Ramos (cell line): Measurements from ENCODE around the gene HMG20A.

Experiments
- in situ Hi-C: fragments of 300-500 bp; cut with MboI; formaldehyde crosslinking; loops from one replicate; pipeline ENCODE4 v1.14.3; 2022; ENCODE audit warnings: low sequenced_read_pairs; ENCODE audit not compliant: unreplicated experiment

Gene HMG20A

DNA sequence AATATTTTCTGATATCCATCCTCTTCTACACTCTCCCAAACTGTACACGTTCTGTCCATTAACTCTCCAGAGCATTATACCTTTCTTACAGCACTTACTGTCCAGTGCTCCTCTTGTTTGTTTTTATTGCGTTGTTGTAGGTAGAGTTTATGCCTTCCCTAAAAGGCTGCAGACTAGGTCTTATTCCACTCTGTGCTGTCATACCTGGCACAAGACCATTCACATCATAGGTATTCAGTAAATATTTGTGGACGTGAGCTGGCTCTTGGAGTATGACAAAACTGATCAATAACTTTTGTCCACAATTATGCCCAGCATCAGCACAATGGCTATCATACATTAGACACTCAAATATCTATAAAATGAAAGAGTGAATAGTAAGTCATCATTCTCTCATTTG is 4.4 kb downstream of the HMG20A start:
- in situ Hi-C loops: no loop called here

DNA sequence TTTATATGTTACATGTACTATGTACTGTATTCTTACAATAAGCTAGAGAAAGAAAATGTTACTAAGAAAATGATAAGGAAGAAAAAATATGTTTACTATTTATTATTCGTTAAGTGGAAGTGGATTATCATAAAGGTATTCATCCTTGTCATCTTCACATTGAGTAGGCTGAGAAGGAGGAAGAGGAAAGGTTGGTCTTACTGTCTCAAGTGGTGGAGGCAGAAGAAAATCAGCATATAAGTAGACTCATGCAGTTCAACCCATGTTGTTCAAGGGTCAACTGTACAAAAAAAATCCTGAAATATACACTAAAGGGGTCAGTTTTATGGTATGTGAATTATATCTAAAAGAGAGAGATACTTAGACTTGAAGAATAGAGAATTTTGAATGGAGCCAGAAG is 5.7 kb downstream of the HMG20A start:
- in situ Hi-C loops: no loop called here

DNA sequence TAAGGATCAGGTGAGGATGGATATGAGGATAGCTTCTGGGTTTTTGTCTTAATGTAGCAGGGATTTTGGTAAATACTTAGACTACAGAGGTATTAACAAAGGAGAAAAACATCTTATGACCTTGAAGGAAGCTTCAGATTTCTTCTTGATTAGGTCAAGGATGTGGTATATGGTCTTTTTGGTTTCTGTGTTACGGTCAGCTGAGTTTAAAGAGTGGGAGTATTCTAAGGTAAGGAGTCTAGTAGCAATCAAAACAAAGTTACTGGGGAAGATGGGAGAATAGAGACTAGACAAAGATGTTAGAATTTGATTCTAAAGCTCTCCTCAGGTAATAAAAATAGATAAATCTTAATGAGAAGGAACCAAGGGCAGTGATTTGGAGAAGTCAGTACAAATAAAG is 6.2 kb downstream of the HMG20A start:
- in situ Hi-C loops: no loop called here

DNA sequence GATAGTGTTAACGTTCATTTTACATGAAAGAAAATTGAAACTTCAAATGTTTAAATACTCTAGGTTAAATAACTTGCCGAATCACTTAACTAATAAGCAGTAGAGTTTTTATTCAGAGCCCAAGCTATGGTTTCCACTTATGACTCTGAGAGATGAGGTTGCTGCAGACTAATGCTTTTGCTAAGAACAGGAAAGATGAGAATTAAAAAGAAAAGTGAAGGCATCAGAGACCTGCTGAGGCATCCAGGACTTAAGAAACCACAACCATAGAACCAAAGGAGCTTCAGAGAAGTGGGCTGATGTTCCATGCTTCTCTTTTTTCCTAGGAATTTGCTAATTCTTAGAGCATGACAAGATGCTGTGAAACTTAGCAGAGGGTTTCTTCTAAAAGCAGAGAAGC is 9.5 kb downstream of the HMG20A start:
- in situ Hi-C loops: no loop called here

DNA sequence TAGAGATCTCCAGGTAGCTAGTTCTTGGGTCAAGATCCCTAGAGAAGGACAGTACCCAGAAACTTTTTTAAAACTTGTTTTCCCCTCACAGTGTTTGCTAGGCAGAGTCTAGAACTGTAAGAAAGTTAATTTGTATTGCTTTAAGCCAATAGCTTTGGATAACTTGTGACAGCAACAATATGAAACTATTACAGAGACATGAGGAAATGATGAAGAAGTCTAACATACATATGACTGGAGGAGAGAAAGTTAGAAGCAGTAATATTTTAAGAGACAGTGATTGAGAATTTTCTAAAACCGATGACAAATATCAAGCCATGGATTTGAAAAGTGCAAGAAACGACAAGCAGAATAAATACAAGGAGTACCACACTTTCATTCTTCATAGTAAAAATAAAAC is 10.0 kb downstream of the HMG20A start:
- in situ Hi-C loops: no loop called here

DNA sequence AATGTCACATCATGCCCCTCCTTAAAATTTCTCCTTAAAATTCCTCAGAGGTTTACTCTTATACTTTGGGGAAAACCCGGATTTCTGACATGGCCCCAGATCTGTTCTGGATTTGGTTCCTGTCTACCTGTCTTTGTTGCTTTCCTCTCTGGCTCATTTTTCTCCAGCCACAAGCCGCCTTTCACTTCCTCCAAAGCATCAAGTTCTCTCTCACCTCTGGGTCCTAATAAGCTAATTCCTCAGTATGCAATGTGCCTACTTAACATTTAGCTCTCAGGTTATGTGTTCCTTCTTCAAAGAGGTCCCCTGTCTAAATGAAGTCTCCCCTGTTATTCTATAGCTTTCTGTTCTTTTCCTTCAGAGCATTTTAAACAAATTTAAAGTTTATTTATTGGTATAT is 16.1 kb downstream of the HMG20A start:
- in situ Hi-C loops: no loop called here

DNA sequence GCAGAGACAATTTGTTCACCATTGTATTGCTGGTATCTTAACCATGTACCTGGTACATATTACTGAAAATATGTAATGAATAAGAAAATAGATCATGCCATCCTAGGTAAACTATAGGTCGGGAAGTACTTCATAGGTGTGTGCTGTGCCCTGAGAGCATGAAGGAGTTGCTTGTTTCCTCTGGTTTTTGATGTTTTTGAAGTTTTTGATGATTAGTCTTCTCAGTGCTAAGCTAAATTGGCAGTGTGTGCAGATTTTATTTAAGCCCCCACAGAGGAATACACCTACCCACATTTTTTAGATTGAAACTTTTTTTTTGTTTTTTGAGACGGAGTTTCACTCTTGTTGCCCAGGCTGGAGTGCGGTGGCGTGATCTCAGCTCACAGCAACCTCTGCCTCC is 16.6 kb downstream of the HMG20A start:
- in situ Hi-C loops: no loop called here

DNA sequence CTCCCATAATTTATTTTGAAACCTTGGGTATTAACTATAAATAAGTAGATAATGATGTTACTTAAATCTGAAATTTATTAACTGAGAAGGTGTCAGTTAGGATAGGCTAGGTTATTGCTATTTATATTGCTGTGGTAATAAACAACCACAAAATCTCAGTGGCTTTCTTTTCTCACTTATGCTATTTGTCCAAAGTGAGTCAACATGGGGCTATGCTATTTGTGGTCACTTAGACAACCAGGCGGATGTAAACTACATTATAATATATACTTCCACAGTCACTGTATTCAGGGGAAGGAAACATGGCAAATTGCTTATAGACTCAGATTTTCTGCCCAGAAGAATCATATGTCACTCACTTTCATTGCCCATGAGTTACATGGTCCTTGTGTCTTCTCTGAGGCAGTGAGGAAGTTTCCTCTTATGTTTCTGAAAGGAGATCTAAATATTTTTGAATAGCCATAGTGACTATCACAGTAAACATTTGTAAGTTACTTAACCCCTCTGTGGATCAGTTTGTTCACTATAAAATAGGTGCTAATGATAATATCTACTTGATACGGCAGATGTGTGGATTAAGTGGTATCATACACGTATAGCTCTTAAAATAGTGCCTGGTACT is 19.8 kb downstream of the HMG20A start:
- in situ Hi-C loops: no loop called here

DNA sequence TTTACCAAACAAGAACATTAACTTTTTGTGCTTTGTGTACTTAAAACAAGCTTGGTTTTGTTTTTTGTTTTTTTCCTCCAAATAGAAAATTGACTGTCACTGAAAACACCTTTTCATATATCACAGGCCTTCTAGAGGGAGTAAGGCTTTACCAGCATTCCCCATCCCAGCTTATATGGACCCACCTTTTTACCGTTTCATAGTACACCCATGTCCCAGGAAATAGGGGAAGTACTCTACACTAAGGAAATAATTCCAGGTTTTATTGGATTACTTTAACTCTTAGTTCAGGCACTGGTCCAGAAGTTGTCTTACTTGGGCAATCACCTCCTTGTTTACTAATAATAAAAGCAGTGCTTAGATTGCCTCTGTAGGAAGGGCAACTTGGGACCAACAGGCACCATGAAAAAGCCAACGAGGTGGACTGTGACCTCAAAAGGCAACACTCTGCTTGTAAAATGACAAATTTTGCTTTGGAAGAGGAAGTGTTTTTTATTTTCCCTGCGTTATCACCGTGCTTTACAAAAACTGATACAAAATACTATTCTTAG is 26.2 kb downstream of the HMG20A start:
- in situ Hi-C loops: no loop called here

DNA sequence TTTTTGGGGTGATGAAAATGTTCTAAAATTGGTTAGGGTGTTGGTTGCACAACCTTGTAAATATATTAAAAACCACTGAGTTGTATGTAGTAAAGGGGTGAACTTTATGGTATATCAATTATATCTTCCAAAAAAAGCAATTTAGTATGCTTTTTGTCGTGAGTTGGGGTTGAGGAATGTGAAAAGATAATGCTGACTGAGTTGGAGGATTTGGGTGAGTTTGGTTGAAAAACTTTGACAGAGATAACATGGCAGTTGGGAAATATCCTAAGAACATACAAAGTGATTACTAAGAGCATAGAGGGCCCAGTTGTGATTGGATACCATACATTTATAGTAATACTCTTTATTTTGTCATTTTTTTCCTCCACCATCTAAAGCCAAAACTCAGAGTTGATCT is 33.6 kb downstream of the HMG20A start:
- in situ Hi-C loops: no loop called here

DNA sequence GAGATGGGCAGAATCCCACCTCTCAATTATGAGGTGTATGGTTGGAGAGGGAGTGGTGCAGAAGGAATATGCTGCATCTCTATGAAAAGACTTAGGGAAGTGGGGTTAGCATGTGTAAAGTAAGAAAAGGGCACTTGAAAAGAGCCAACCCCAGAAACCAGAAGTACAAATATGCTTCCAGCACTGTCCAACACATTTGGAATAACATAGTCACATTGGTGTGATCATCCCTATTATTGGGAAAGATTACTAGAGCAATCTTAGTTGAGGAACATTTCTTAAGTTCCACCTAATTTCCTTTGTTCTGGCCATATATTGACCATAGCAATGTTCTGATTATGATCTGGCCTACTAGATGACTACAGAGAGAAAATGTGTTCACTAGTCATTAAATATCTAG is 34.3 kb downstream of the HMG20A start:
- in situ Hi-C loops: no loop called here

DNA sequence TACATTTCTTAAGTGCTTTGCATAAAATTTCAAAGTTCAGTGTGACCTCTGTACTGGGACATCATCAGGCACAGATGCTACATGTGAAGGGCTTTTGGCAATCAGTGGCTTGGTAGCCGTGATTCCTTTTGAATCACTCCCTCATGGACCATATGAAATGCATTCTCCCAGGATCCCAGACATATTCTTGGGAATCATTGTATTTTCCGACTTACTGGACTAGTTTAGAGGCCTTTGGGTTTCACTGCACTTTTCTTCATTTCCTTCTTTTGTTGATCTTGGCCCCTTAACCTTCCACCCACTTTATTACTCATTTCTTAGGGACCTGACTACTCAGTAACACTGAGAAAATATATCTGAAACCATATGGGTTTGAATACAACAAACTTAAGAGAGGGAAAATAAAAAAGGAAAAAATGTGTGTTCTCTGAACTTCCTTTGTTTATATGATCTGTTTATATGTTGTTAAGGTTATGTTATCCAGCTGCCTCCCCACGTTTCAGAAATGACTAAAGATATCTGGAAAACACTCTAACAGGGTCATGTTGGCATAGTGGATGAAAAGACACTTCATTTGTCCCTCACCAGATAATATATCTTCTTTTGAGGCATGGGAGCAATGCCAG is 35.1 kb downstream of the HMG20A start:
- in situ Hi-C loops: no loop called here

DNA sequence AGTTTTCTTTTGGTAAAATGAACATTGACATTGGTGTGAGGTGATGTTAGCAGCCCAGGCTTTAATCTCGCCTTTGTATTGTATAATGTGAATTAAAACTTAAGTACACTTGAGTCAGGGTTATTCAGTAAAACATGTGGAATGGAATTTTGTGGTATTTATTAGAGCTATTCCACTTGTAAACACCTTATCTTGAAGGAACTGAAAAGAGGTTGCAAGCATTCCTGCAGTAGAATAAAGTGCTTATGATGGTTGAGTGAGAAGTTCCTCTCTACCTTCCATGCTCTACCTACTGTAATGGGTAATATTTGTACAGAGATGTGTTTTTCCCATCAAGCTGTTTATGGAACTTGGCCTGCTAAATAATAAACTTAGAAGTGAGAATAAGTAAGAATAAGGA is 36.1 kb downstream of the HMG20A start:
- in situ Hi-C loops: no loop called here

DNA sequence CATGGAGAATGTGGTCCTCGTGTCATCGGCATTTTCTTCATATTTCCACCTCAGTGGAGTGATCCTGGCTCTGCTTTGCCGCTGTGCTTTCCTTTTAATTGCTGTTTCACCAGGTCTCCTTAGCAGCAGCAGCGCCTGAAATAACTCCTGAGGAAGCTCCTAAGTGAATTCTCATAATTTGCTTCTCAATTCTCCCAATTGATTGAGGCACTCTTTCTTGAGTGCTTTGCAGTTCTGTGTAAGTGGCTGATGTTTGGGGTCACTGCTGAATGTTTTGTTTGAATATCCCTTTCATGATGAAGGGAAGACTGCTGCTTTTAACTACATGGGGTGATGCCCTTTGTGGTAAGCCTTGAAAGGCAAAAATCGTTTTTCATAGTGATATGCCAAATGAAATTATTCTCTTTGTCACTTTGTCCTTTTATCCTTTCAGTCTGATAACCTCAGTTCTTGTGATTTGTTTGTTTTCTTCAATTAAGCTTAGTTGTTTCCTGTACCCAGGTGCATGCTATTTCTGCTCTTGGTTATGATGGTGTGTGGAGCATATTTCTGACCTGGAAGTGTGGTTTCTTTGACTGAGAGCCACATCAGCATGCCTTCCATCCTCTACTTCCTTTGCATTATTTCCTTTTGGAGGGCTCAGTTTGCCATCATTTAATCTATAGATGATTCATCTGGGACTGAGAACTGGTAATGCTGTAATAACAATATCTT is 36.7 kb downstream of the HMG20A start:
- in situ Hi-C loops: no loop called here

DNA sequence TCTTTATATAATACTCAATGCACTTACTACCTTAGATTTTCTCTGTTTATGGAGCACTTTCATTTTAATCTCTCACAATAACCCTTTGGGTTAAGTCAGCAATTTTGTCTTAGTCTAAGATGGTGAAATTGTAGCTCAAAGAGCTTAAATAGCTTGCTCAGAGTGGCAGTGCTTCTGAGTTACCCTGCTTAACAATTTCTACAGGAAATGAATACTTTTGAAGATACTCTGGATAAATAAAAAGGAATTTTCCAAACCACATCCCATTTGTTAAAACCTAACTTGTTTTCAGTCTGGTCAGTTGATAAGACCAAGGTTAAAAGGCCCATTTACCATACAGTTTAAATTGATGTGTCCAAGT is 37.2 kb downstream of the HMG20A start:
- in situ Hi-C loops: no loop called here

DNA sequence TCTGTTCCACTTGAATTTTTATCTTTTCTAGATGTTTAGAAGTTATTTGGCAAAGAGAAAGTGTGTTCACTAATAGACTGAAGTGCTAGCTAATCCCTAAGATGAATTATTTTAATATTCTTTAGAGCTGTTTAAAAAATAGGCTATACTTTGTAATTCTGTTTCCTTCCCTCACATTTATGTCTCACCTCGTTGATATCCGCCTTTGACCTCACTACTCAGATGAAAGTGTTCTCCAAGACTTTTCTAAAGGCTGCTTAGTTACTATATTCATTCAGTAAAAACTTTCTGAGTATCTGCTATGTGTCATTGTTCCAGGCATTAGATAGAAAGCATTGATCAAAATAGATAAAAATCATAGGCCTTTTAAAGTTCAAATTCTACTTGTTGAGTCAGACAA is 38.3 kb downstream of the HMG20A start:
- in situ Hi-C loops: no loop called here

DNA sequence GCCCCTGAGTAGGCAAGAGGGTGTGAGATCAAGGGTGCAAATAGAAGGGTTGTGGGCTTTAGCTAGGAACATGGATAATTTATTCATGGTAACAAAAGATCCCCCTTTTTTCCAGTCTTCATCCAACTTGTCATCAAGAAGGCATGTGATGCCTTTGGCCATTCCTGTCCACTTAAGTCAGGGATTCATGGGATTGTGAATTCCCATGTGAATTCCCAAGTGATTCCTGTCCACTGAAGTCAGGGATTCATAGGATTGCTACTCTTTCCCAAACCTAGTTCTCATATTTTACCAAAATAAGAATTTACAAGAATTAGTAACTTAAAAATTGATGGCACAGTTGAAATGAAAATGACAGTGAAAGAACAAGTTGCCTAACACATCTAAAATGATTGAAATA is 40.8 kb downstream of the HMG20A start:
- in situ Hi-C loops: no loop called here

DNA sequence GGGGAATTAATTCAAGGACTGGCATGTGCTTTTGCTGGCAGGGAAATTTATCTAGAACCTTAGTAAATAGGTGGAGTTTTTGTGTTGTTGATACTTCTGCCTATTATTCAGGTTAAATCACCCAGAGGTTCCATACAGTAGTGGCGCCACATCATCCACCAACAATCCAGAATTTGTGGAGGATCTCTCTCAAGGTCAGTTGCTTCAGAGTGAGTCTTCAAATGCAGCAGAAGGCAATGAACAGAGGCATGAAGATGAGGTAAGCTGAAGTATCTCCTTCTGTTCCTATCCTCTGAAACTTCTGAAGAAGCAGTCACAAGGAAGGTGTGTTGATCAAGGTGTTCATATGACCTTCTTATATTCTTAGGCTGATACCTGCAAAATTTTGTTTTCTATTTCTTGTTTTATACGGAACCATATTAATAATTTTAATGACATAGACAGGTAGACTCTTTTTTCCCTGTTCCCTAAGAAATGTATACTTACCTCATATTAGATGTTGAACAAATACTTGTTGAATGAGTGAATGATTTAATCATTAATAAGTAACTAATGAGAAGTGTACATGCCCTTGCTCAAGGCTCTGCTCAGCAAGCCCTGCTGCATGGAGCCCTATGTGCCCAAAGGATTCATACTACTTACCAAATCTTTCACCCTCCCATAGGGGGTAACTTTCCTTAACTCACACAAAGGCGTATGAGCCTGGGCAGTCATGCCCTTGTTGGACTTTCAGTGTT is 43.6 kb downstream of the HMG20A start:
- in situ Hi-C loops: no loop called here

DNA sequence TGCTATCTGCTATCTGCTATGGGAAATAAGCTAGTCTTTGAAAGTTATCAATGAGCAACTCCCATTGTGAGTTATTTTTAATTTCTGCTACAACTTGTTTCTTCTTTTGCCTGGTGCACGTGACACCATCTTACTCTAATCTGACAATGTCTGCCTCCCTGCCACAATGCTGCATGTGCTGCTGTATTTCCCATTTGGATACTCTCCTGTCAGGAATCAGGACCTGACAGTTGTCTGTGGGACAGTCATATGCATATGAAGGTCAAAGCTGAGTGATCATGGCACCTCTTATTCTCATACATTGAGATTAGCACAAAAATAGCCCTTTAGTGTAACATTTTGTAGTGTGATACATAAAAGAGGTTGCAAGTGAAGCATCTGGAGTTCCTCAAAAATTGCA is 45.8 kb downstream of the HMG20A start:
- in situ Hi-C loops: no loop called here

DNA sequence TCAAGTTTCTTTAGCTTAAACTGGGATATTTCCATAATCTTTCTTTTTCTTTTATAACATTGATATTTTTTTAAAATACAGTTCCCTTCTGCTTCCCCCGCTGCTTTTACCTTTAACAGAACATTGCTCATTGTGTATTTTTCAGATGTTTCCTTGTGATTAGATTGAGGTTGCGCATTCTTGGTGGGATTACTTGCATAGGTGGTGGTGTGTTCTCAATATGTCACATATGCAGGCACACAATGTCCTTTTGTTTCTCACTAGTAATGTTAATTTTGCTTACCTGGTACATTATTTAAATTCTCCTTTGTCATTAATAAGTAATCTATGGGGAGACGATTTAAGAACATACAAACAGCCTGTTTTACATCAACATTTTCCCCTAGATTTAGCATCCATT is 48.2 kb downstream of the HMG20A start:
- in situ Hi-C loops: no loop called here

DNA sequence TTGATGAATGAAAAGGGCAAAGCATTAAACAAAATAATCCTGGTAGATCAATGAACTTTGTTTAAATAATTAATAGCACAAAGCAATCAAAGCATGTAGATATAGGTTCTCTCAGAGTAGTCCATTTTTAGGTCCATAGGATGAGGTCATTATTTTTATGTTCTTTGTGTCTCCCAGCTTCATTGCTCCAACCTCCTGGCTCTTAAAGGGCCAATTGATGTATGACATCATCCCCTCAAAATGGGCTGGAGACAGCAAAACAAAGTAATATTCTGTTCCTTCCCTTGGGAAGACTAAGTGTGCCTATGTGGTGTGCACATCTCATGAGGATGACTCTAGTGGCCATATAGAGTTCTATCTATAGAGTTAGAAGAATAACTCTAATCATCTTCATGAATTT is 49.5 kb downstream of the HMG20A start:
- in situ Hi-C loops: no loop called here
